Endothelial cell of umbilical vein (primary cell): ENCODE results near the gene RPLP2. TPM values are rescaled to one million over a fixed set of nuclear protein-coding genes. Genes with fewer than 3 reads are reported as not detected.

Experiments
- BruUV-seq: library from RNA; stranded (reverse); fragments of 400-500 nt; replicated peaks from 2 replicates; lab custom pipeline; 2021; lab: Mats Ljungman, UMichigan
- CTCF ChIA-PET: fragments of 300-600, 350-600 bp; sonication (Branson Sonifier 250); formaldehyde crosslinking; loops from one replicate; lab custom pipeline; 2021; ENCODE audit warnings: antibody characterized with exemption, inconsistent platforms; lab: Charles Lee
- POLR2A ChIA-PET: fragments of 300-600, 350-600 bp; sonication (Branson Sonifier 250); formaldehyde crosslinking; loops from one replicate; lab custom pipeline; 2021; ENCODE audit warnings: antibody characterized with exemption, inconsistent platforms; lab: Charles Lee
- DNase-seq: peaks from one replicate; pipeline ENCODE4 v3.0.0-alpha.2; 2011; ENCODE audit warnings: low read depth, low spot score
- FAIRE-seq: peaks from 2 replicates; lab custom pipeline; 2011; peaks lifted over from hg19 to GRCh38; lab: Jason Lieb, UNC
- H2AFZ ChIP-seq: 2 replicates; pipeline ENCODE4 v1.6.0; 2012; ENCODE audit warnings: low read depth, low read length, control low read depth, inconsistent platforms
- H3K27ac ChIP-seq: 2 replicates; pipeline ENCODE4 v1.5.1; 2011; ENCODE audit warnings: low read depth, mild to moderate bottlenecking, control low read depth, low read length, moderate library complexity; ENCODE audit not compliant: insufficient read depth
- H3K27me3 ChIP-seq, 2 experiments: 2 replicates each; pipeline versions ENCODE4 v1.6.0 to v1.6.1; 2011; ENCODE audit warnings: low read length in 2 of 2, mixed read lengths in 1 of 2; ENCODE audit not compliant: control insufficient read depth in 2 of 2, insufficient read depth in 2 of 2
- H3K36me3 ChIP-seq, 2 experiments: 2 replicates in 1 of 2; 3 replicates in 1 of 2; pipeline ENCODE4 v1.5.1; 2011; ENCODE audit warnings: low read length in 2 of 2, mild to moderate bottlenecking in 1 of 2, moderate library complexity in 1 of 2; ENCODE audit not compliant: control insufficient read depth in 2 of 2, insufficient read depth in 2 of 2; ENCODE audit errors: extremely low read depth in 1 of 2
- H3K4me1 ChIP-seq: 3 replicates; pipeline ENCODE4 v1.5.1; 2011; ENCODE audit warnings: mild to moderate bottlenecking, low read length; ENCODE audit not compliant: control insufficient read depth, insufficient read depth; ENCODE audit errors: extremely low read depth
- H3K4me2 ChIP-seq: 2 replicates; pipeline ENCODE4 v1.6.1; 2011; ENCODE audit warnings: low read length, control low read depth, mixed read lengths; ENCODE audit not compliant: insufficient read depth
- H3K4me3 ChIP-seq, 3 experiments: fragments of 200-600 bp in 1 of 3; sonication (generic), shearing (Covaris generic) in 1 of 3; replicated peaks in 1 of 3; 2 replicates each; pipeline ENCODE4 v1.5.1; 2011 to 2016; ENCODE audit warnings: control low read depth in 3 of 3, low read length in 3 of 3, mild to moderate bottlenecking in 2 of 3, inconsistent platforms in 1 of 3, low read depth in 1 of 3, moderate library complexity in 1 of 3; ENCODE audit not compliant: insufficient read depth in 1 of 3
- H3K79me2 ChIP-seq: 2 replicates; pipeline ENCODE4 v1.6.0; 2012; ENCODE audit warnings: low read length, inconsistent platforms; ENCODE audit not compliant: control insufficient read depth, insufficient read depth
- H3K9ac ChIP-seq: replicated peaks from 2 replicates; pipeline ENCODE3; 2011; ENCODE audit warnings: low read length, control low read depth; ENCODE audit not compliant: insufficient read depth; ENCODE audit errors: extremely low read depth
- H3K9me1 ChIP-seq: replicated peaks from 3 replicates; pipeline ENCODE4 v1.6.0; 2011; ENCODE audit warnings: mild to moderate bottlenecking, low read length; ENCODE audit not compliant: control insufficient read depth, insufficient read depth; ENCODE audit errors: extremely low read depth
- H3K9me3 ChIP-seq: replicated peaks from 2 replicates; pipeline ENCODE4 v1.5.1; 2012; ENCODE audit warnings: low read length, inconsistent platforms; ENCODE audit not compliant: control insufficient read depth, insufficient read depth
- H4K20me1 ChIP-seq: replicated peaks from 2 replicates; pipeline ENCODE3; 2011; ENCODE audit warnings: mild to moderate bottlenecking, low read length; ENCODE audit not compliant: control insufficient read depth, insufficient read depth; ENCODE audit errors: extremely low read depth
- EZH2 ChIP-seq: IDR thresholded peaks from 2 replicates; pipeline ENCODE4 v1.6.1; 2012; ENCODE audit warnings: borderline replicate concordance, low read depth, mild to moderate bottlenecking, moderate library complexity, low read length, inconsistent platforms; ENCODE audit not compliant: severe bottlenecking
- FOS ChIP-seq: IDR thresholded peaks from 2 replicates; pipeline ENCODE4 v1.6.1; 2011; ENCODE audit warnings: mild to moderate bottlenecking, low read length, moderate library complexity, borderline replicate concordance; ENCODE audit not compliant: insufficient read depth
- JUN ChIP-seq: IDR thresholded peaks from 2 replicates; pipeline ENCODE4 v1.6.1; 2011; ENCODE audit warnings: borderline replicate concordance, low read depth; ENCODE audit not compliant: insufficient read length, insufficient read depth
- POLR2AphosphoS5 ChIP-seq: IDR thresholded peaks from 2 replicates; pipeline ENCODE4 v1.6.1; 2012; ENCODE audit warnings: low read depth, mild to moderate bottlenecking, control low read depth, low read length, moderate library complexity; ENCODE audit not compliant: insufficient read depth
- dilution Hi-C: fragments of 300-500 bp; cut with MboI; formaldehyde crosslinking; loops from one replicate; pipeline ENCODE4 v1.15.0; 2019; ENCODE audit warnings: low sequenced_read_pairs; ENCODE audit not compliant: extremely low pct_ligation_motif_present
- intact Hi-C: fragments of 100-400 bp; cut with micrococcal nuclease; formaldehyde crosslinking; loops from one replicate; pipeline ENCODE4 v1.10.0; 2022
- polyA plus RNA-seq, 4 experiments: library from polyadenylated mRNA; depleted of rRNA in 3 of 4; stranded (reverse) in 3 of 4; unstranded in 1 of 4; fragments of >200 nt; gene quantifications; 2 replicates each; pipeline versions ENCODE4 v1.2.1 to v1.2.3, GENCODE V29; 2011 to 2012; ENCODE audit warnings: missing spikeins in 1 of 4
- total RNA-seq: library from RNA; stranded (reverse); gene quantifications from 2 replicates; pipeline ENCODE4 v1.2.3, GENCODE V29; 2021
- TF ChIP-seq, protein P1 (sequence below), 2 donors: IDR thresholded peaks; 1 replicate in 1 of 2; 2 replicates in 1 of 2; pipeline ENCODE4 v1.5.1; 2011; ENCODE audit warnings: low read length in 2 of 2, mild to moderate bottlenecking in 2 of 2, moderate library complexity in 2 of 2, control low read depth in 1 of 2, inconsistent platforms in 1 of 2, low read depth in 1 of 2; ENCODE audit not compliant: insufficient read depth in 1 of 2; ENCODE audit errors: extremely low read depth in 1 of 2

The RPLP2 gene
- total and polyA plus RNA-seq, 2 donors (not counting 3 experiments of a cell fraction or from before 2014, with no cell fraction given), result 1,579 to 1,739 TPM

DNA sequence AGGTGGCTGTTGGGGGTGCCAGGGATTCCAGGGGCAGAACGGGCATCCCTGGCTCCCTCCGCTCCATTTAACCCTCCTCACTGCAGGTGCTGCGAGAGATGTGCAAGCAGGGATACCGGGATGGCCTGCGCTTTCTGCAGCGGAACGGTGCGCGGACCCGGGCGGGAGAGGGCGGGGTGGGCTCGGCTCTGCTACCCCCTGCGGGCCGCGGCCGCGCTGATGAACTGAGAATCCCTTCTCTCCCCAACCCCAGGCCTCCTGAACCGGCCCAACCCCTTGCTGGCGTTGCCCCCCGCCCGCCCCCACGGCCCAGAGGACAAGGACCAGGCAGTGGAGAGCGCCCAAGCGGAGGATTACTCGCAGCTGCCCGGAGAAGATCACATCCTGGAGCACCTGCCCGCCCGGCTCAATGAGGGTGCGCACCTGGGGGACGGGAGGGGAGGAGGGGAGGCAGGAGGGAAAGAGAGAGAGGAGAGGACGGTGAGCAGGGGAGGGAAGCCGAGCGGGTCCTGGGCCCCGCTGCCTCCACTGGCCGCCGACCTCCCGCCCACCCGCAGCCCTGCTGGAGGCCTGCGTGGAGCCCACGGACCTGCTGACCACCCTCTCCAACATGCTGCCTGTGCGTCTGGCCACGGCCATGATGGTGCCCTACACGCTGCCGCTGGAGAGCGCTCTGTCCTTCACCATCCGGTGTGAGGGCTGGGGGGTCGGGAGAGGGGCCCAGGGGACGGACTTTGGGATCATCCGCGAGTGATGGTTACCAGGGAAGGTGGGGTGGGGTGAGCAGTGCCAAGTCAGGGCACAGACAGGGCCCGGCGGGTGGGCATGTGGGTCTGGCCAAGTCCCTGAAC, 13.9 kb downstream of the RPLP2 start:
- intact Hi-C loops, result no loop called here

More for the DNA sequence above, 13.9 kb downstream of the RPLP2 start:
- peaks cover 34% of the 10 kb centered on the region for H3K4me1 ChIP-seq
- no peak for FAIRE-seq
- H3K9me3 ChIP-seq, result no peaks in the 10 kb centered on the region
- no peak overlapping the region for H2AFZ ChIP-seq
- CTCF ChIA-PET, result no interaction called here
- BruUV-seq, result no TSS peak
- H3K27me3 ChIP-seq, result no peaks in the 10 kb centered on the region
- H3K27ac ChIP-seq, result no peak overlapping the region
- no peak overlapping the region for H3K4me2 ChIP-seq
- no peaks in the 10 kb centered on the region for H4K20me1 ChIP-seq
- H3K79me2 ChIP-seq, result peaks cover 19% of the 10 kb centered on the region
- H3K9ac ChIP-seq, result no peak overlapping the region
- peaks cover 4 to 17% of the 10 kb centered on the region in 2 experiments for H3K36me3 ChIP-seq
- POLR2A ChIA-PET, result interaction anchor here (1.2 kb wide), 1 partner anchor 11 kb away, joined by 3 read pairs; no protein-coding TSS in a partner anchor
- DNase-seq, result no peak
- no peak for TF ChIP-seq JUN
- TF ChIP-seq, protein P1, sequence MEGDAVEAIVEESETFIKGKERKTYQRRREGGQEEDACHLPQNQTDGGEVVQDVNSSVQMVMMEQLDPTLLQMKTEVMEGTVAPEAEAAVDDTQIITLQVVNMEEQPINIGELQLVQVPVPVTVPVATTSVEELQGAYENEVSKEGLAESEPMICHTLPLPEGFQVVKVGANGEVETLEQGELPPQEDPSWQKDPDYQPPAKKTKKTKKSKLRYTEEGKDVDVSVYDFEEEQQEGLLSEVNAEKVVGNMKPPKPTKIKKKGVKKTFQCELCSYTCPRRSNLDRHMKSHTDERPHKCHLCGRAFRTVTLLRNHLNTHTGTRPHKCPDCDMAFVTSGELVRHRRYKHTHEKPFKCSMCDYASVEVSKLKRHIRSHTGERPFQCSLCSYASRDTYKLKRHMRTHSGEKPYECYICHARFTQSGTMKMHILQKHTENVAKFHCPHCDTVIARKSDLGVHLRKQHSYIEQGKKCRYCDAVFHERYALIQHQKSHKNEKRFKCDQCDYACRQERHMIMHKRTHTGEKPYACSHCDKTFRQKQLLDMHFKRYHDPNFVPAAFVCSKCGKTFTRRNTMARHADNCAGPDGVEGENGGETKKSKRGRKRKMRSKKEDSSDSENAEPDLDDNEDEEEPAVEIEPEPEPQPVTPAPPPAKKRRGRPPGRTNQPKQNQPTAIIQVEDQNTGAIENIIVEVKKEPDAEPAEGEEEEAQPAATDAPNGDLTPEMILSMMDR (IDR thresholded peaks at IDR 0.05; ENCODE audit: extremely low read depth in 1 of 2, insufficient read depth in 1 of 2, low read depth in 1 of 2, low read length in 2 of 2), result no peak
- TF ChIP-seq FOS, result no peak
- TF ChIP-seq EZH2, result no peak
- no peak for TF ChIP-seq POLR2AphosphoS5
- H3K9me1 ChIP-seq, result no peaks in the 10 kb centered on the region
- dilution Hi-C loops, result no loop called here
- no peak overlapping the region for H3K4me3 ChIP-seq
